ENCODE results near the gene MPRIP. TPM values are rescaled to one million over a fixed set of nuclear protein-coding genes. Genes with fewer than 3 reads are reported as not detected.

MPRIP gene
- polyA plus RNA-seq, 1 donor from 2014 or later = 47.3 TPM

DNA sequence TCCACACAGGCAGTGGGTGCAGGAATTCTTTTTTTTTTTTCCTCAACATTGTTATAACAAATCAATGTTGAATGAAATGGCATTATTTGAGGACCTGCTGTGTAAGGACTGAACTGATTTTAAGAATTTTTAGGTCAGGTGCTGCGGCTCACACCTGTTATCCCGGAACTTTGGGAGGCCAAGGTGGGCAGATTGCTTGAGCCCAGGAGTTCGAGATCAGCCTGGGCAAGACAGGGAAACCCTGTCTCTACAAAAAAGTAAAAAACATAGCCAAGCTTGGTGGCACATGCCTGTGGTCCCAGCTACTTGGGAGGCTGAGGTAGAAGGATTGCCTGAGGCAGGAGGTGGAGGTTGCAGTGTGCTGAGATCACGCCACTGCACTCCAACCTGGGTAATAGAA, 12.4 kb downstream of the MPRIP start:
- H3K27ac ChIP-seq (ENCODE audit: low read length) = no peak overlapping the region
- H3K9ac ChIP-seq (ENCODE audit: low read length) = no peak overlapping the region
- H3K4me3 ChIP-seq (ENCODE audit: low read length) = no peak overlapping the region
- no peaks in the 10 kb centered on the region for H3F3A ChIP-seq (ENCODE audit: insufficient read depth, low read length, poor library complexity, severe bottlenecking)
- peaks cover 69% of the 10 kb centered on the region for H3K79me2 ChIP-seq (replicated peaks; ENCODE audit: insufficient read depth, low read length)
- TF ChIP-seq EP300 (conservative IDR thresholded peaks at IDR 0.05; ENCODE audit: poor library complexity, severe bottlenecking) = no peak
- no peak for TF ChIP-seq SMC3 (conservative IDR thresholded peaks at IDR 0.05; ENCODE audit: poor library complexity)
- TF ChIP-seq, protein P1, sequence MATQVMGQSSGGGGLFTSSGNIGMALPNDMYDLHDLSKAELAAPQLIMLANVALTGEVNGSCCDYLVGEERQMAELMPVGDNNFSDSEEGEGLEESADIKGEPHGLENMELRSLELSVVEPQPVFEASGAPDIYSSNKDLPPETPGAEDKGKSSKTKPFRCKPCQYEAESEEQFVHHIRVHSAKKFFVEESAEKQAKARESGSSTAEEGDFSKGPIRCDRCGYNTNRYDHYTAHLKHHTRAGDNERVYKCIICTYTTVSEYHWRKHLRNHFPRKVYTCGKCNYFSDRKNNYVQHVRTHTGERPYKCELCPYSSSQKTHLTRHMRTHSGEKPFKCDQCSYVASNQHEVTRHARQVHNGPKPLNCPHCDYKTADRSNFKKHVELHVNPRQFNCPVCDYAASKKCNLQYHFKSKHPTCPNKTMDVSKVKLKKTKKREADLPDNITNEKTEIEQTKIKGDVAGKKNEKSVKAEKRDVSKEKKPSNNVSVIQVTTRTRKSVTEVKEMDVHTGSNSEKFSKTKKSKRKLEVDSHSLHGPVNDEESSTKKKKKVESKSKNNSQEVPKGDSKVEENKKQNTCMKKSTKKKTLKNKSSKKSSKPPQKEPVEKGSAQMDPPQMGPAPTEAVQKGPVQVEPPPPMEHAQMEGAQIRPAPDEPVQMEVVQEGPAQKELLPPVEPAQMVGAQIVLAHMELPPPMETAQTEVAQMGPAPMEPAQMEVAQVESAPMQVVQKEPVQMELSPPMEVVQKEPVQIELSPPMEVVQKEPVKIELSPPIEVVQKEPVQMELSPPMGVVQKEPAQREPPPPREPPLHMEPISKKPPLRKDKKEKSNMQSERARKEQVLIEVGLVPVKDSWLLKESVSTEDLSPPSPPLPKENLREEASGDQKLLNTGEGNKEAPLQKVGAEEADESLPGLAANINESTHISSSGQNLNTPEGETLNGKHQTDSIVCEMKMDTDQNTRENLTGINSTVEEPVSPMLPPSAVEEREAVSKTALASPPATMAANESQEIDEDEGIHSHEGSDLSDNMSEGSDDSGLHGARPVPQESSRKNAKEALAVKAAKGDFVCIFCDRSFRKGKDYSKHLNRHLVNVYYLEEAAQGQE (IDR thresholded peaks at IDR 0.05; ENCODE audit: borderline replicate concordance) = no peak
- TF ChIP-seq POLR2AphosphoS5 (IDR thresholded peaks at IDR 0.05) = no peak
- H3K9me2 ChIP-seq (ENCODE audit: insufficient read depth, low read length) = no peaks in the 10 kb centered on the region
- no peak overlapping the region for H3K4me2 ChIP-seq (ENCODE audit: low read length)
- no peaks in the 10 kb centered on the region for H3K27me3 ChIP-seq (ENCODE audit: insufficient read depth, low read depth, low read length)
- peaks cover 5% of the 10 kb centered on the region for H4K20me1 ChIP-seq (ENCODE audit: insufficient read depth)
- H2AFZ ChIP-seq (ENCODE audit: low read depth, low read length) = no peak overlapping the region
- H3K36me3 ChIP-seq (ENCODE audit: insufficient read depth, low read length) = no peaks in the 10 kb centered on the region
- H3K9me3 ChIP-seq (ENCODE audit: low read length) = no peaks in the 10 kb centered on the region

DNA sequence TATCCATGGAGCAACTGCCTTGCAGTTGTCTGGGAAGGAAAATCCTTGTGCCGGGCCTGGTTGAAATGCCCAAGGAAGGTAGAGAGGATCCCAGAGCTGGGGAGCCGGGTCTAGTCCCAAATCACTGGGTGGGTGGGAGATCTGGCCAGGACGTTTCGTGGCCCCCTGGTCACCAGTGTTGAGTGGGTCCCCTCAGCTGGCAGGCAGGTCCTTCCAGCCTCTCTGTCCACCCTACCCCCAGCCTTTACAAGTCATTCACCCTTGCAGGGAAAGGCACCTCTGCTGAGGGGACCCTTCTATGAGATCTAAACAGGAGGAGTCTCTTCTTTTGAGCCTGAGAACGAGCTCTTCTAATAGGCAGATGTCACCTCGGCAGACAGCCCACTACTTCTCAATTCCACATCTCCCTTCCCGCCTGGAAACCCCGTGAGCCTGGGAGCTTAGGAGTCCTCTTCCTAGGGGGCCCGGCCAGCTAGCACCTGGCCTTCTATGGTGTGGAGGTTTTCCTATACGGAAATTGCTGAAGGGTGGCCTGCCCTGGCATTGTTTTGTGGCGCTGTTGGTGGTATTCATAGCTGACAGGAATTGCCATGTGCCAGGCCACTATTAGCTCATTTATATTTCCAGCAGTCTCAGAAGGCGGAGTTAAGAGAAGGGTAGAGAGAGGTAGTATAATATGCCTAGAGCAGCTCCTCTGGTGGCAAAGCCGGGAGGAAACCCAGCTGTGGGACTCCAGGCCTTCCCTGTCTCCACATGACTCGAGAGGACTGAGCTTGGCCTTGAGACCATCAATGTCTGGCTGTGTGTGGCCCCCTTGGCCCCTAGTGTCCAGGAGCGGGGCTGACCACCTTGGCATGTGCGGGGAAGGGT, 13.3 kb downstream of the MPRIP start:
- no peaks in the 10 kb centered on the region for H3K27me3 ChIP-seq (ENCODE audit: insufficient read depth, low read depth, low read length)
- H3K27ac ChIP-seq (ENCODE audit: low read length) = no peak overlapping the region
- TF ChIP-seq, protein P2, sequence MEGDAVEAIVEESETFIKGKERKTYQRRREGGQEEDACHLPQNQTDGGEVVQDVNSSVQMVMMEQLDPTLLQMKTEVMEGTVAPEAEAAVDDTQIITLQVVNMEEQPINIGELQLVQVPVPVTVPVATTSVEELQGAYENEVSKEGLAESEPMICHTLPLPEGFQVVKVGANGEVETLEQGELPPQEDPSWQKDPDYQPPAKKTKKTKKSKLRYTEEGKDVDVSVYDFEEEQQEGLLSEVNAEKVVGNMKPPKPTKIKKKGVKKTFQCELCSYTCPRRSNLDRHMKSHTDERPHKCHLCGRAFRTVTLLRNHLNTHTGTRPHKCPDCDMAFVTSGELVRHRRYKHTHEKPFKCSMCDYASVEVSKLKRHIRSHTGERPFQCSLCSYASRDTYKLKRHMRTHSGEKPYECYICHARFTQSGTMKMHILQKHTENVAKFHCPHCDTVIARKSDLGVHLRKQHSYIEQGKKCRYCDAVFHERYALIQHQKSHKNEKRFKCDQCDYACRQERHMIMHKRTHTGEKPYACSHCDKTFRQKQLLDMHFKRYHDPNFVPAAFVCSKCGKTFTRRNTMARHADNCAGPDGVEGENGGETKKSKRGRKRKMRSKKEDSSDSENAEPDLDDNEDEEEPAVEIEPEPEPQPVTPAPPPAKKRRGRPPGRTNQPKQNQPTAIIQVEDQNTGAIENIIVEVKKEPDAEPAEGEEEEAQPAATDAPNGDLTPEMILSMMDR (IDR thresholded peaks at IDR 0.05; ENCODE audit: poor library complexity, severe bottlenecking) = no peak
- no peak for TF ChIP-seq TAF1 (IDR thresholded peaks at IDR 0.05; ENCODE audit: low read depth)
- TF ChIP-seq RAD21 (conservative IDR thresholded peaks at IDR 0.05) = no peak
- TF ChIP-seq EZH2 (IDR thresholded peaks at IDR 0.05; ENCODE audit: borderline replicate concordance, insufficient read depth, low read length, poor library complexity, severe bottlenecking) = no peak
- no peak for TF ChIP-seq POLR2AphosphoS5 (IDR thresholded peaks at IDR 0.05)
- TF ChIP-seq SMC3 (conservative IDR thresholded peaks at IDR 0.05; ENCODE audit: poor library complexity) = no peak
- TF ChIP-seq, protein P1 (IDR thresholded peaks at IDR 0.05; ENCODE audit: borderline replicate concordance) = no peak
- no peak for TF ChIP-seq EP300 (conservative IDR thresholded peaks at IDR 0.05; ENCODE audit: poor library complexity, severe bottlenecking)
- TF ChIP-seq MXI1 (conservative IDR thresholded peaks at IDR 0.05; ENCODE audit: poor library complexity, severe bottlenecking) = no peak
- no peak overlapping the region for H3K4me3 ChIP-seq (ENCODE audit: low read length)
- H3K9me3 ChIP-seq (ENCODE audit: low read length) = no peaks in the 10 kb centered on the region
- H4K20me1 ChIP-seq (ENCODE audit: insufficient read depth) = peaks cover 5% of the 10 kb centered on the region
- H3K9ac ChIP-seq (ENCODE audit: low read length) = no peak overlapping the region
- no peaks in the 10 kb centered on the region for H3F3A ChIP-seq (ENCODE audit: insufficient read depth, low read length, poor library complexity, severe bottlenecking)
- no peaks in the 10 kb centered on the region for H3K9me2 ChIP-seq (ENCODE audit: insufficient read depth, low read length)
- H3K4me2 ChIP-seq (ENCODE audit: low read length) = no peak overlapping the region
- no peaks in the 10 kb centered on the region for H3K36me3 ChIP-seq (ENCODE audit: insufficient read depth, low read length)
- no peak overlapping the region for H2AFZ ChIP-seq (ENCODE audit: low read depth, low read length)
- peaks cover 72% of the 10 kb centered on the region for H3K79me2 ChIP-seq (replicated peaks; ENCODE audit: insufficient read depth, low read length)
